Mesodermal cell (in vitro differentiated cells): ENCODE results near the gene MAD1L1.

Experiments used
- H3K27ac ChIP-seq: 2 replicates; pipeline ENCODE4 v1.7.0; 2013; ENCODE audit warnings: mild to moderate bottlenecking, low read depth, low read length, moderate library complexity; ENCODE audit not compliant: severe bottlenecking
- H3K36me3 ChIP-seq: 2 replicates; pipeline ENCODE4 v1.7.1; 2013; ENCODE audit warnings: mild to moderate bottlenecking, low read length, moderate library complexity; ENCODE audit not compliant: control insufficient read depth, insufficient read depth
- H3K4me1 ChIP-seq: one replicate; pipeline ENCODE4 v1.7.1; 2013; ENCODE audit warnings: mild to moderate bottlenecking, low read length; ENCODE audit not compliant: insufficient read depth, control insufficient read depth, poor library complexity, severe bottlenecking
- H3K4me3 ChIP-seq: 2 replicates; pipeline ENCODE4 v1.7.0; 2013; ENCODE audit warnings: low read length, control low read depth, mild to moderate bottlenecking; ENCODE audit not compliant: insufficient read depth, poor library complexity, severe bottlenecking; ENCODE audit errors: extremely low read depth
- H3K9me3 ChIP-seq: 2 replicates; pipeline ENCODE4 v1.7.1; 2013; ENCODE audit warnings: mild to moderate bottlenecking, low read length, moderate library complexity; ENCODE audit not compliant: control insufficient read depth
- WGBS, 2 experiments: methylation state at CpG; one replicate each; pipeline ENCODE4 v1.1.5; 2013; ENCODE audit warnings: missing lambda C conversion rate in 2 of 2; ENCODE audit not compliant: insufficient coverage in 2 of 2; 5-methylcytosine and 5-hydroxymethylcytosine counted together

The MAD1L1 gene

DNA sequence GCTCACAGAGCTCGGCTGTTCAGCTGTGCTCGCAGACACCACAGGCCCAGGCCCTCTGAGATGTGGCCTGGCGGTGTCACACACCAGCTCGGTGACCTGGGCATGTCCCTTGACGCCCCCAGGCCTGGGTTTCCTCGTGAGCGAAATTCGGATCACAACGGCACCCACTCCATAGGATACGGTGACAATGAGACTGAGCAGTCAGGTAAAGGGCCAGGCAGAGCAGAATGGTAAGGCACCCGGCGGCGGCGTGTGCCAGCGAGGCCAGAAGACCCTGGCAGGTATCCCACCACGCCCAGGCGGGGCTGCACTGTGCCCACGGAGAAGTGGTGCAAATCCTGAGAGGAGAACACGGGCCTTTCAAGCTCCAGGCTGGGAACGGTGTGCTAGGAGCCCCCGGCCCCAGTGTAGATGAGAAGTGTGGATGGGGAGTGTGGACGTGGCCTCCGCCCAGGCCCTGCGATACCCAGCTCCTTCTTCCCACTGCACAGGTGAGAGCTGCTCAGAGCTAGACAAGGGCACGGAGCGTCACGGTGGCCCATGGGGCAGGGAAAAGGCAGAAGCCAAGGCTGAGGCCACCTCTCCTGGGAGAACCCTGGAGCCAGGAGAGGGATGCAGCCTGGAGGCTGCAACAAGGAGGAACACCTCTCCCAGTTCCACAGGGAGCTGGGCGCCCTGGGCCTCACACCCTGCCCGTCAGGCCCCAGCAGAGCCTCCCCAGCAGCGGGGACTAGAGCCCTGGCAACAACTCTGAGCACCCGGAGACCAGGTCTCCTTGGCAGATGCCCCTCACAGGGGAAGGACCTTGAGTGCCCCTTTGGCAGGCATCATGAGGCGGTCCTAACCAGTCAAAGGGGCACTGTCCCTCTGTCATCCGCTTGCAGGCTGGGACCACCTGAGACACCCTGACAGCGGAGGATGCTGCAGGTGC lies 219.1 kb downstream of the MAD1L1 start:
- 93 to 95% methylated on average over 29 to 34 of the region's 34 CpGs for WGBS, 2 experiments
- peaks cover 13% of the 10 kb centered on the region for H3K36me3 ChIP-seq
- H3K9me3 ChIP-seq, result no peaks in the 10 kb centered on the region
- no peak overlapping the region for H3K4me3 ChIP-seq
- no peak overlapping the region for H3K27ac ChIP-seq
- peaks cover 6% of the 10 kb centered on the region for H3K4me1 ChIP-seq

DNA sequence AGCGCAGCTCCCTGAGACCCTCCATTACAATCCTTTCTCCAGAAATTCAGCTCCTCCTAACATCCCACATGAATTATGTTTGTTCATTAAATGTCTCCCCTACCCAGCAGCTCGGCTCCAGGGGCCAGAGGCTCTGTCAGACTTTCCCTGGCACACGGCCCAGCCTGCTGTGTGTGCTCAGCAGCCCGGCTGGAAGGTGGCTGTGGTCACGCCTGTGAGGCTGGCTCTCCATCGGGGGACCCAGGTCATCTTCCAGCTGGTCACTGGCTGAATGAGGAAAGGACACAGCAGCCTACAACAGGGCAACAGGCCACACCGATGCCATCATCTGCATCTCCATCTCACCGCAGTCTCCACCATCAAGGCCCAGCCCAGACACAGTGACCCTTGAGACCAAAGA lies 219.8 kb downstream of the MAD1L1 start:
- no peak overlapping the region for H3K27ac ChIP-seq
- peaks cover 14% of the 10 kb centered on the region for H3K36me3 ChIP-seq
- 91 to 98% methylated on average over 8 of the region's 8 CpGs for WGBS, 2 experiments

DNA sequence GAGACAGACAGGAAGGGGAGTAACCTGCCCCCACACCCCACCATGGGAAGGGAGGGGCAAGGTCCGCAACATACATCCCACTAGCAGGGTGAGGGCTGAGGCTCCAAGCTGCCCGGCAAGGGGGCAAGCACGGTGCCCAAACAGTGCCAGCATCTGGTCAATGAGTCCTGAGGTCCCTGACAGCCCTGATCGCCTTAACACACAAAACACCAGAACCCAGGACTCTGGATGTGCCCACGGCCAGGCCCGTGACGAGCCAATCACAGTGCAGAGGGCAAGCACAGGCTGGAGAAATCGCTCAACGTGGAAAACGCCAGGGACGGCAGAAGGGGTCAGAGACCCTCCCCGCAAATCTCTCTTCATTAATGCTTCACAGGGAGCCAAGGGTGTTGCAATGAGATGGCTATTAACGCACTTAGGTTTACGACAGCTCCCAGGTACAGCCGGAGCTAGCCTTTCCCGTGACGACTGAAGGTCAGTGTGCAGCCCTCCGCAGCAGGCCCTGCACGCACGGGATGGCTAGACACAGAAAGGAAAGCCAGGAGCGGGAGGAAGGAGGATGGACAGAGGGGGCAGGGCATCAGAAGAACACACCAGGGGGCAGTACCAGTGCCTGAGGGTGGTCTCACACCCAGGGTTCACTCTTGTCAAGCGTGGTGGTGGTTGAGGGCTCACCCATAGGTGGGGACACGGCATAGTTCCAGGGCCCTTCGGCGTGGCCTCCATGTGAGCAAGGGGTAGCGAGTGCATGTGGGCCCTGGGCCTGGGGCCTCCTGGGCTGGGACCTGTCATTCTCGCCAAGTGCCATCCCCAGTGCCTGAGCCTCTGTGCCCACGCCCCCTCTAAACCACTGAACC lies 220.5 kb downstream of the MAD1L1 start:
- WGBS, 2 experiments, result 93 to 98% methylated on average over 27 of the region's 28 CpGs
- no peak overlapping the region for H3K27ac ChIP-seq
- no peaks in the 10 kb centered on the region for H3K9me3 ChIP-seq

More for the DNA sequence above, 219.8 kb downstream of the MAD1L1 start:
- Histone ChIP-seq H3K9me3 (no peaks in the 10 kb centered on the region), H3K4me1 (peaks cover 4% of the 10 kb centered on the region), H3K4me3 (no peak overlapping the region)

DNA sequence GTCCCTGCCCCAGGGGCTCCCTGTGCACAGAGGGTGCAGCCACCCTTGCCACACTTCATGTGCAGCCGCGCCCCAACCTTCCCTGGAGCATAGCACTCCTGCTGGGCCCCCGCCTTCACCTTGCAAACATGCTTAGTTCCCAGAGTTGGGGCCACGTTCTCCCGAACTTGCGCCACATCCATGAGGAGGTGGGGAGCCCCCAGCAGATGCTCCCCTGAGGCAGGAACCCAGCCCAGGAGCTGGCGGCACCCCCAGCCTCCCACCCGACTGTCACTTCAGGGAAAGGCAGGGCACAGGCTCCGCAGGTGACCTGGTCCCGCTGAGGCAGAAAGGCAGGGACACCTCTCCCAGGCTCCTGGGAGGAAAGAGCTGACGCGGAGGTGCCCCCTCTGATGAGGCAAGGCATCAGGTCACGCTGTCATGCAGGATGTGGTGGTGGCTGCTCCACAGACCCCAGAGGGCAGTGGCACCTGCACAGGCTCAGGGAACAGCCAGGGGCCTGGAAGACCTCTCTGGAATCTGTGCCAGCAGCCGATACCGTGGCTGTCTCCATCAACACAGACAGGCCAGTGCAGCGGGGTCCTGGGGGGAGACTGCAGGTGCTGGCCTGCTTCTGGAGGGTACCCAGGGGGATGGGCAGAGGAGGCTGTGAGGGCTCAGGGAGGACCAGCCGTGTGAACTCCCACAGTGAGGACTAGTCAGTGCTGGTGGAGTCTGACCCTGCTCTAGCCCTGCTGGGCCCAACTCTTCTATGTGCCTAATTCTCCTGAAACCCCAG lies 221.3 kb downstream of the MAD1L1 start:
- Histone ChIP-seq H3K27ac (no peak overlapping the region), H3K9me3 (no peaks in the 10 kb centered on the region), H3K4me1 (peaks cover 7% of the 10 kb centered on the region), H3K36me3 (peaks cover 18% of the 10 kb centered on the region), H3K4me3 (no peak overlapping the region)
- WGBS, 2 experiments, result 96 to 97% methylated on average over 12 to 15 of the region's 17 CpGs

More for the DNA sequence above, 220.5 kb downstream of the MAD1L1 start:
- Histone ChIP-seq H3K4me1 (peaks cover 7% of the 10 kb centered on the region), H3K36me3 (peaks cover 18% of the 10 kb centered on the region), H3K4me3 (no peak overlapping the region)

DNA sequence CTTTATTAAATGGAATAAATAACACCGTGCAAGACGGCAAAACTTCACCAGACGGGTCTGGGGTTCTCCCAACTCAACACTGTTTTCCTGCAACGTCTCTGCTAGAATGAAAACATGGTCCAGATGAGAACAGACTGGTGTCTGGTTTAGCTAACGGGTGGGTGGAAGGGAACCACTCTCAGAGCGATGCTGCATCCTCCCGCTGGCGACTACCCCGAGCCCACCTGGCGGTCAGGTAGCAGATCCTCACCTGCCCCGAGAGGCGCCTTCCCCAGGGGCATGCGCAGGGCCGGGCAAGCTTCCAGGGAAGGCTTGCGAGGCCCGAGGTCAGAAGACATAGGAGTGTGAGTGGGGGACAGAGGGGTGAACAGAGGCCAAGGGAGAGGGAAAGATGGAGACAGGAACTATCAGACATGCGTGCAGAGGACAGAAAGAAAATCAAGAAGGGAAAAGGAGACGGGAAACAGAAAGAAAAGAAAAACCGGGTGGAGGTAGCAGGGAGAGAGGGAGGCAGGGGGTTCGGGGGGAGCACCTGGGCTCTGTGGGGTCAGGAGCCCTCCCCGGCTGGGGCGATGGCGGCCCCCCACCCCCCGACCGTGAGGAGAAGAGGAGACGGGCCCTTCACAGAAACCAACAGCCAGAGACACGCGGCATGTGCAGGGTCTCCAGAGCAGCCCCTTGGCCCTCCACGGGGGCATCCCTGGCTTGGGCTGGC lies 222.0 kb downstream of the MAD1L1 start:
- Histone ChIP-seq H3K36me3 (peaks cover 18% of the 10 kb centered on the region), H3K27ac (no peak overlapping the region), H3K4me3 (no peak overlapping the region), H3K9me3 (no peaks in the 10 kb centered on the region), H3K4me1 (peaks cover 7% of the 10 kb centered on the region)
- 89 to 94% methylated on average over 14 to 29 of the region's 29 CpGs for WGBS, 2 experiments

DNA sequence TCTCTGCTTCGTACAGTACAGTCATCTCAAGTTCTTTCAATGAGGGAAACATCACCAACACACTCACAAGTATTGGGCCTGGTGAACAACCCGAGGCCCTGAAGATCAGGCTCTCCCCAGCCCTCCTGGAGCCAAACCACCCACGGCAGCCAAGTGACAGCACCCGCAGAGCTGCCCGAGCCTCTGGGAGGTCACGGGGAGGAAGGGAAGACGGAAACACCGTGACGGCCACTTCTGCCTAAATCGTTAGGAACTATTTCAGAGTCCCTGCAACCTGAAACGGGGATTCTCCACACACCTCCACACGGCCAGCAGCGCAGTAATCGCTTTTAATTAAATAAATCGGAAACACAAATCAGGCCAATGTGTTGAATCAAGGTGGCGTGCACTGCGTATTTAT lies 222.6 kb downstream of the MAD1L1 start:
- no peaks in the 10 kb centered on the region for H3K9me3 ChIP-seq
- WGBS, 2 experiments, result 93 to 96% methylated on average over 16 of the region's 17 CpGs
- H3K4me3 ChIP-seq, result no peak overlapping the region
- H3K36me3 ChIP-seq, result peaks cover 23% of the 10 kb centered on the region
- H3K4me1 ChIP-seq, result peaks cover 7% of the 10 kb centered on the region
- no peak overlapping the region for H3K27ac ChIP-seq

DNA sequence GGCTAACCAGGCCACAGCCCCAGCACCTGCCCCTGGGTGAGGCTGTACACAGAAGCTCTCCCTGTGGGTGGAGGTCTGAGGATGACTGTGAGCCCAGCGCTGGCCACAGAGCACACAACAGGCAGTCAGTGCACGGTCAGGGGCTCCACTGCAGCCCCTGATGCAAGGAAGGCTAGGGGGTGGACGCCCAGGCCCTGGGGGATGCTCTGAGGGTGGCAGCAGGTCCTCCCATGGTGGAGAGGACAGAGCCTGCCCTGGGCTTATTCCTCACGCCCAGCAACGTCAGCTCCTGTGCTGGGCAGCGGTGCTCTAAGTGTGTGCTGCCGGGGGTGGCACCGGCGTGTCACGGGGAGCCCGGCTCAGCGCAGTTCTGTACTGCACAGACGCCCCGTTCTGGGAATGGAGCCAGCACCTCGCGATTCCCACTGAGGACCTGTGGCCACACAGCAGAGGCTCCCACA lies 223.2 kb downstream of the MAD1L1 start:
- peaks cover 21% of the 10 kb centered on the region for H3K36me3 ChIP-seq
- H3K27ac ChIP-seq, result no peak overlapping the region
- no peaks in the 10 kb centered on the region for H3K9me3 ChIP-seq
- peaks cover 7% of the 10 kb centered on the region for H3K4me1 ChIP-seq
- no peak overlapping the region for H3K4me3 ChIP-seq
- WGBS, 2 experiments, result 93 to 96% methylated on average over 14 to 16 of the region's 16 CpGs

DNA sequence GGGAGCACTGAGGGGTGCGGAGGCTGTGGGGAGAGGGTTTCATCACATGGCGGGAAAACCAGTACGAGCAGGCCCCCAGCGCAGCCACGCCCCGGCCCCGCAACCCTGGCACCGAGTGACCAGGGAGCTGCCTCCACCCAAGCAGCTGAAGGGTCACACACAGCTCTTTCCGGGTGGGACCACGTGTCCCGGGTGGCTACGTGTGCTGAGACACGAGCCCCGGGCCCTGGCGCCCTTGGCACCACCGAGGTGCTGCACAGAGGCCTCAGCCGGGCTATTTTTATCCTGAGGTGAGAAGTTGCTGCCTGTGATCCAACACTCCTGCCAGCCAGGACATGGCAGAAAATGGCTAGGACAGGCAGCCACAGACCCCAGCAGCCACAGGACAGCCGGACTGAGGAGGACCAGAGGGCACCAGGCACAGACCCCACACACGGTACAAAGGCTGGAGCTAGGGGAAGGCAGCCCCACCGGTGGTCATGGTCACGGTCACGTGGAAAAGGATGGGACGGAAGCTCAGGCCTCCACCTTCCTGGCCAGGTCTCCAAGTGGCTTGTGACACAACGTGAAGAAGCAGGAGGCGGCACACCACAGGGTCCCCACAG lies 223.7 kb downstream of the MAD1L1 start:
- Histone ChIP-seq H3K9me3 (no peaks in the 10 kb centered on the region), H3K27ac (no peak overlapping the region), H3K36me3 (peaks cover 19% of the 10 kb centered on the region), H3K4me1 (peaks cover 7% of the 10 kb centered on the region), H3K4me3 (no peak overlapping the region)
- WGBS, 2 experiments, result 95% methylated on average over 19 to 24 of the region's 25 CpGs

DNA sequence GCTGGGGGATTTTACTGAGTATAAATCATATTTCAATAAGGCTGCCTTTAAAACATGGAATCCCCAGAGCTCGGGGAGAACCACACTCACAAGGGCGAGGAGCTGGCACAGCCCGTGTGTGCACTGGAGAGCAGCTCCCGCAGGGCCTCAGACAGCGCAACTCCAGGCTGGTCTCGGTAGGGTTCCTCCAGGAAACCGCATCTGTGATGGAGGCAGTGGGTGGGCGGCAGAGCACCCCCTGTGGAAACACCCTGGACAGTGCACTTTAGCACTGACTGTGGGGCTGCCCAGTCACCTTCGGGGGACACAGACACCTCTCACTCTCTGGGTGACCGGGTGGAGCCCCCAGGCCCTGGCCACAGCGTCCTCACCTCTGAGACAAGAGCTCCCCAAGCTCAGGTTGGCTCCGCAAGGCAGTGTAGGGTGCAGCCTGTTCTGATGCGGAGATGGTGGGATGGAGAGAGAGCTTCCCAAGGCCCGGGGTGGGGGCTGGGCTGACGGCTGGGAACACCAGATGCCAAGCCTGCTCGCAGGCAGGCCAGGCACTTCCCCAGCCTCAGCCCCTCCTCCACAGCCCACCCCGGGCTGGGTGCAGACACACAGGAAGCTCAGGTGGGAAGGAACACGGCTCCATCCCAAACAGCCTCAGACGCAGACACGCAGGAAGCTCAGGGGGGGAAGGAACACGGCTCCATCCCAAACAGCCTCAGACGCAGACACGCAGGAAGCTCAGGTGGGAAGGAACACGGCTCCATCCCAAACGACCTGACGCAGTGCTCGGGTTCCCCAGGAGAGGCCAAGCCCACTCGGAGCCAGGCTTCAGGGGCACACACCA lies 224.4 kb downstream of the MAD1L1 start:
- no peak overlapping the region for H3K4me3 ChIP-seq
- peaks cover 7% of the 10 kb centered on the region for H3K4me1 ChIP-seq
- H3K36me3 ChIP-seq, result peaks cover 15% of the 10 kb centered on the region
- WGBS, 2 experiments, result 90 to 92% methylated on average over 21 to 24 of the region's 28 CpGs
- no peaks in the 10 kb centered on the region for H3K9me3 ChIP-seq
- no peak overlapping the region for H3K27ac ChIP-seq
